ENCODE data around the gene TNFSF13. TPM values are rescaled to one million over a fixed set of nuclear protein-coding genes. Genes with fewer than 3 reads are reported as not detected.

The TNFSF13 gene, protein sequence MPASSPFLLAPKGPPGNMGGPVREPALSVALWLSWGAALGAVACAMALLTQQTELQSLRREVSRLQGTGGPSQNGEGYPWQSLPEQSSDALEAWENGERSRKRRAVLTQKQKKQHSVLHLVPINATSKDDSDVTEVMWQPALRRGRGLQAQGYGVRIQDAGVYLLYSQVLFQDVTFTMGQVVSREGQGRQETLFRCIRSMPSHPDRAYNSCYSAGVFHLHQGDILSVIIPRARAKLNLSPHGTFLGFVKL
- total RNA-seq (2014; rRNA removed; shearing (Covaris generic)) = 0.40 and 0.41 TPM in 2 replicates

DNA sequence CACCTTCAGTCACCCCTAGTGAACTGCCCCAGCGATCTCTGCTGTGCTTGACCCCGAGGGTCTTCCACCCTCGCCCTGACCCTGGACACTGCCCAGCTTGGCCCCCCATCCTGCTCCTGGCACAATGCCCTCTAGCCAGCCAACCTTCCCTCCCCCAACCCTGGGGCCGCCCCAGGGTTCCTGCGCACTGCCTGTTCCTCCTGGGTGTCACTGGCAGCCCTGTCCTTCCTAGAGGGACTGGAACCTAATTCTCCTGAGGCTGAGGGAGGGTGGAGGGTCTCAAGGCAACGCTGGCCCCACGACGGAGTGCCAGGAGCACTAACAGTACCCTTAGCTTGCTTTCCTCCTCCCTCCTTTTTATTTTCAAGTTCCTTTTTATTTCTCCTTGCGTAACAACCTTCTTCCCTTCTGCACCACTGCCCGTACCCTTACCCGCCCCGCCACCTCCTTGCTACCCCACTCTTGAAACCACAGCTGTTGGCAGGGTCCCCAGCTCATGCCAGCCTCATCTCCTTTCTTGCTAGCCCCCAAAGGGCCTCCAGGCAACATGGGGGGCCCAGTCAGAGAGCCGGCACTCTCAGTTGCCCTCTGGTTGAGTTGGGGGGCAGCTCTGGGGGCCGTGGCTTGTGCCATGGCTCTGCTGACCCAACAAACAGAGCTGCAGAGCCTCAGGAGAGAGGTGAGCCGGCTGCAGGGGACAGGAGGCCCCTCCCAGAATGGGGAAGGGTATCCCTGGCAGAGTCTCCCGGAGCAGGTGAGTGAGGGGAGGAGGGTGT lies at the start of gene TNFSF13:
TNFSF13 (plus strand) TSS at position 207 of the 776 bp plus-strand sequence; CDS start at position 497, 290 bp downstream.
- 0 out of 2 replicates have a peak, but pooled peaks cover 5% of the 10 kb centered on the region for H3K4me1 ChIP-seq
- H3K27ac ChIP-seq = no peak within 1 kb of the TSS
- no peak for DNase-seq
- peak within 1 kb of the TSS; percentile 43 for H3K4me3 ChIP-seq
- H3K9me3 ChIP-seq (replicated peaks) = no peaks in the 10 kb centered on the region
- no peaks in the 10 kb centered on the region for H3K27me3 ChIP-seq
- H3K36me3 ChIP-seq = no peaks in the 10 kb centered on the region

DNA sequence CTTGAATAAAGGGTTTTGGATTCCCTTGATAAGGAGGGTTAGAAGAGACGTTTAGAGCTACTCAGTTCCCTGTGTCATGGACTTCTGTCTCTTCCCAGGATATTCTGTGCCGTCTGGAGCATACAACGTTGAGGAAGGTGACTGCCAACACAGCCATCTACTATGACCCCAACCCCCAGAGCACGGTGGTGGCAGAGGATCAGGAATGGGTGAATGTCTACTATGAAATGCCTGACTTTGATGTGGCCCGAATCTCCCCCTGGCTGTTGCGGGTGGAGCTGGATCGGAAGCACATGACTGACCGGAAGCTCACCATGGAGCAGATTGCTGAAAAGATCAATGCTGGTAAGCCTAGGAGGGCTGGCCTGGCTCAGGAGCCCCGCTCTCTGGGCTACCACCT lies 49.7 kb upstream of the TNFSF13 start:
- no peak for DNase-seq
- H3K36me3 ChIP-seq = peaks cover 52% of the 10 kb centered on the region
- H3K4me1 ChIP-seq = no peaks in the 10 kb centered on the region

DNA sequence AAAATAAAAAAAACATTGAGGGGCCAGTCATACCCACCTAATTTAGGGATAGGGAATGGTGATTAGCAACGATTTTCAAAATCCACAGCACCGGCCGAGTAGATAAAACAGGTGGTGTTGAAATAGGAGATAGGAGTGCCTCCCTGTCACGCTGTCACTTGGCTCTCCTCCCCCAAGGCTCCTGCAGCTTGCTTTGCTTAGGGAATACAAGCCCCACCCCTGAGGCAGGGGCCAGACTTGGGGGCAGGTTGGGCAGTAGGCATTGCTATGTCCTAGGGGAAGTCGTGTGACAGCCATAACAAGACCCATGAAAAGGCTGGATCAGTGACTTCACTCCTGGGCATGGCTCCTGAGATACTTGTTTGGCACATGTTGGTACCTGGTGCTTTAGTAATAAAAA lies 48.6 kb upstream of the TNFSF13 start:
- Histone ChIP-seq H3K27ac (no peak overlapping the region), H3K4me1 (no peaks in the 10 kb centered on the region), H3K27me3 (no peaks in the 10 kb centered on the region), H3K36me3 (peaks cover 45% of the 10 kb centered on the region), H3K4me3 (no peak overlapping the region), H3K9me3 (replicated peaks) (no peaks in the 10 kb centered on the region)
- DNase-seq = no peak

More for the DNA sequence above, 49.7 kb upstream of the TNFSF13 start:
- Histone ChIP-seq H3K4me3 (no peak overlapping the region), H3K27me3 (no peaks in the 10 kb centered on the region), H3K9me3 (replicated peaks) (no peaks in the 10 kb centered on the region), H3K27ac (no peak overlapping the region)

DNA sequence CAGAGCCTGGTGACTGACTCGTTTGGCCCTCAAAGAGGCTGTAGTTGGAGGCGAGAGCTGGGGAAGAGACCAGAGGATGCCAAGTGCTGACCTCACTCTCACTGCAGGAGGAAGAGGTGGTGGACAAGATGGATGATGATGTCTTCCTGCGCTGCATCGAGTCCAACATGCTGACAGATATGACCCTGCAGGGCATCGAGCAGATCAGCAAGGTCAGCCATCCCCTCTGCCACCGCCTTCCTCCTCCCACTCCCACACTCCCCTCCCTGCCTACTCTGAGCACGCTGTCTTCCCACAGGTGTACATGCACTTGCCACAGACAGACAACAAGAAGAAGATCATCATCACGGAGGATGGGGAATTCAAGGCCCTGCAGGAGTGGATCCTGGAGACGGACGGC lies 47.4 kb upstream of the TNFSF13 start:
- H3K9me3 ChIP-seq (replicated peaks) = no peaks in the 10 kb centered on the region
- DNase-seq = no peak
- no peaks in the 10 kb centered on the region for H3K27me3 ChIP-seq
- H3K4me3 ChIP-seq = no peak overlapping the region
- H3K36me3 ChIP-seq = peaks cover 39% of the 10 kb centered on the region
- no peak overlapping the region for H3K27ac ChIP-seq
- H3K4me1 ChIP-seq = no peaks in the 10 kb centered on the region

DNA sequence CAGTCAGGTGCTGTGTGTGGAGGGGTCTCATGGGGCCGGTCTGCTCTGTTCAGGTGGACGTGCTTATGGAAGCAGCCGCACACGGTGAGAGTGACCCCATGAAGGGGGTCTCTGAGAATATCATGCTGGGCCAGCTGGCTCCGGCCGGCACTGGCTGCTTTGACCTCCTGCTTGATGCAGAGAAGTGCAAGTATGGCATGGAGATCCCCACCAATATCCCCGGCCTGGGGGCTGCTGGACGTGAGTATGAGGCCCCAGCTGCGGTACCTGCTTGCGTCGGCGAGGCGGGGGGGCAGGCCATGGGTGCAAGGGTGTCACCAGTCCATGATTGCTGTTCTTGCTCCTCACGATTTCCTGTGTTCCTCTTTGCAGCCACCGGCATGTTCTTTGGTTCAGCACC lies 46.4 kb upstream of the TNFSF13 start:
- Histone ChIP-seq H3K27me3 (no peaks in the 10 kb centered on the region), H3K4me1 (no peaks in the 10 kb centered on the region), H3K9me3 (replicated peaks) (no peaks in the 10 kb centered on the region), H3K36me3 (peaks cover 33% of the 10 kb centered on the region), H3K27ac (no peak overlapping the region), H3K4me3 (no peak overlapping the region)
- DNase-seq = no peak

GRCh38 chr17:7512824-7513540 lies 45.6 kb upstream of the TNFSF13 start:
- DNase-seq = no peak
- H3K36me3 ChIP-seq = peaks cover 25% of the 10 kb centered on the region
- H3K4me3 ChIP-seq = no peak overlapping the region
- H3K4me1 ChIP-seq = no peaks in the 10 kb centered on the region
- no peaks in the 10 kb centered on the region for H3K9me3 ChIP-seq (replicated peaks)
- H3K27ac ChIP-seq = no peak overlapping the region
- no peaks in the 10 kb centered on the region for H3K27me3 ChIP-seq

DNA sequence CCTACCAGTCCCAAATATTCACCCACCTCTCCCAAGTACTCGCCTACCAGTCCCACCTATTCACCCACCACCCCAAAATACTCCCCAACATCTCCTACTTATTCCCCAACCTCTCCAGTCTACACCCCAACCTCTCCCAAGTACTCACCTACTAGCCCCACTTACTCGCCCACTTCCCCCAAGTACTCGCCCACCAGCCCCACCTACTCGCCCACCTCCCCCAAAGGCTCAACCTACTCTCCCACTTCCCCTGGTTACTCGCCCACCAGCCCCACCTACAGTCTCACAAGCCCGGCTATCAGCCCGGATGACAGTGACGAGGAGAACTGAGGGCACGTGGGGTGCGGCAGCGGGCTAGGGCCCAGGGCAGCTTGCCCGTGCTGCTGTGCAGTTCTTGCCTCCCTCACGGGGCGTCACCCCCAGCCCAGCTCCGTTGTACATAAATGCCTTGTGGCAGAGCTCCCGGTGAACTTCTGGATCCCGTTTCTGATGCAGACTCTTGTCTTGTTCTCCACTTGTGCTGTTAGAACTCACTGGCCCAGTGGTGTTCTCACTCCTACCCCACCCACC lies 44.6 kb upstream of the TNFSF13 start:
- peaks cover 18% of the 10 kb centered on the region for H3K36me3 ChIP-seq
- no peak for DNase-seq
- H3K27me3 ChIP-seq = no peaks in the 10 kb centered on the region
- H3K9me3 ChIP-seq (replicated peaks) = no peaks in the 10 kb centered on the region
- H3K4me1 ChIP-seq = no peaks in the 10 kb centered on the region
- no peak overlapping the region for H3K27ac ChIP-seq
- H3K4me3 ChIP-seq = no peak overlapping the region

DNA sequence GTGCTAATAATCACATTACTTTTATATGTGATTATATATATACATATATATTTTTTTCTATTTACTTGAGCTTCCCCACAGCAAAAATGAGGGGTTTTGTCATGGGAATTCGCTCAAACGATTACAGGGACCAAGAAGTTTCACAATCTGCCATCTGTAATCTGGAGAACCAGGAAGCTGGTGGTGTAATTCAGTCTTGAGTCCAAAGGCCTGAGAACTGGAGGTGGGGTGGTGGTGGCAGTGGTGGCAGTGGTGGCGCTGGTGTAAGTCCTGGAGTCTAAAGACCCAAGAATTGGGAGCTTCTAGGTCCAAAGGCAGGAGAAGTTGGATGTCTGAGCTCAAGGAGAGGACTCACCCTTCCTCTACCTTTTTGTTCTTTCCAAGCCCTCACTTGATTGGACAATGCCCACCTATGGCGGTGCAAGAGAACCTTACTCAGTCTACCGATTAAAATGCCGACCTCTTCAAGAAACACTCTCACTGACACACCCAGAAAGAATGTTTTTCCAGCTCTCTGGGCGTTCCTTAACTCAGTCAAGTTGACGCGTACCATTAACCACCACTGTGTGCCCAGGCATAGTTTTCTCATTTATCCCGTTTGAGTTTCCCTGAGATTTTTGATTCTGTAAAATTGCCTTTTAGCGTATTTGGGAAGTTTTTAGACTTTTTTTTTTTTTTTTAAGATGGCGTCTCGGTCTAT lies 42.5 kb upstream of the TNFSF13 start:
- Histone ChIP-seq H3K4me3 (no peak overlapping the region), H3K9me3 (replicated peaks) (no peaks in the 10 kb centered on the region), H3K27me3 (no peaks in the 10 kb centered on the region), H3K36me3 (peaks cover 10% of the 10 kb centered on the region), H3K4me1 (no peaks in the 10 kb centered on the region), H3K27ac (no peak overlapping the region)
- DNase-seq = no peak

GRCh38 chr17:7523033-7523432 lies 35.5 kb upstream of the TNFSF13 start:
- Histone ChIP-seq H3K4me3 (no peak overlapping the region), H3K27ac (no peak overlapping the region)

GRCh38 chr17:7528842-7529241 lies 29.7 kb upstream of the TNFSF13 start:
- Histone ChIP-seq H3K4me3 (no peak overlapping the region), H3K27ac (no peak overlapping the region), H3K27me3 (no peaks in the 10 kb centered on the region), H3K4me1 (no peaks in the 10 kb centered on the region), H3K9me3 (replicated peaks) (no peaks in the 10 kb centered on the region), H3K36me3 (no peaks in the 10 kb centered on the region)
- no peak for DNase-seq

More at GRCh38 chr17:7523033-7523432, 35.5 kb upstream of the TNFSF13 start:
- no peaks in the 10 kb centered on the region for H3K9me3 ChIP-seq (replicated peaks)
- no peaks in the 10 kb centered on the region for H3K27me3 ChIP-seq
- no peaks in the 10 kb centered on the region for H3K4me1 ChIP-seq
- peak; percentile 5 to 17 for DNase-seq
- no peaks in the 10 kb centered on the region for H3K36me3 ChIP-seq

GRCh38 chr17:7530023-7530900 lies 28.3 kb upstream of the TNFSF13 start:
- Histone ChIP-seq H3K4me1 (no peaks in the 10 kb centered on the region), H3K27me3 (no peaks in the 10 kb centered on the region), H3K27ac (no peak overlapping the region), H3K9me3 (replicated peaks) (no peaks in the 10 kb centered on the region), H3K4me3 (no peak overlapping the region), H3K36me3 (no peaks in the 10 kb centered on the region)
- no peak for DNase-seq

DNA sequence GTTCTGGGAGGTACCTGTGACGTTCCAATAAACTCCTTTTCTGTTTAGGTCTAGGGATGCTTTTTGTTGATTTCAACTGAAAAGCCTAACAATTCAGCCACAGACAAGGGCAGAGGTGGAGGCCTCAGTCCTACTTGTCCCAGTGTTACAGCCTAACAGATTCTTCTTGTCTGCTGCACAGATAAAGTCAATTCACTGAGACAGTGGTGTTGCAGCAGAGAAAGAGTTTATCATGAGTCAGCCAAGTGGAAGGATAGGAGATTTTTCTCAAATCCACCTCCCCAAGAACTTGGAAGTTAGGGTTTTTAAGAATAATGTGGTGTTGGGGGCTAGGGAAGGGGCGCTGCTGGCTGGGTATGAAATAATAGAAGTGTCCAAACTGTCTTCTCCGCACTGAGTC lies 20.5 kb upstream of the TNFSF13 start:
- Histone ChIP-seq H3K27me3 (no peaks in the 10 kb centered on the region), H3K9me3 (replicated peaks) (no peaks in the 10 kb centered on the region), H3K4me1 (no peaks in the 10 kb centered on the region), H3K27ac (no peak overlapping the region), H3K4me3 (no peak overlapping the region), H3K36me3 (no peaks in the 10 kb centered on the region)
- no peak for DNase-seq

- H3K4me1 ChIP-seq = no peaks in the 10 kb centered on the region
- no peak for DNase-seq
- no peak overlapping the region for H3K27ac ChIP-seq
- H3K4me3 ChIP-seq = no peak overlapping the region
- H3K27me3 ChIP-seq = no peaks in the 10 kb centered on the region
- no peaks in the 10 kb centered on the region for H3K9me3 ChIP-seq (replicated peaks)
- no peaks in the 10 kb centered on the region for H3K36me3 ChIP-seq
Measured at GRCh38 chr17:7538891-7539545, 19.5 kb upstream of the TNFSF13 start.
